HG03439 (cell line): Measurements from ENCODE around the gene COL24A1.
"Not testable (repeated sequence)": the region's sequence is repeated elsewhere in the genome, so short reads cannot be mapped to it uniquely, and the experiment has no call there.

Source experiments
- ATAC-seq: cut with Tn5 transposase; IDR thresholded peaks from one replicate; pipeline ENCODE4 v1.9.1; 2021; ENCODE audit warnings: mild to moderate bottlenecking, moderate library complexity; ENCODE audit not compliant: unreplicated experiment

COL24A1 gene

DNA sequence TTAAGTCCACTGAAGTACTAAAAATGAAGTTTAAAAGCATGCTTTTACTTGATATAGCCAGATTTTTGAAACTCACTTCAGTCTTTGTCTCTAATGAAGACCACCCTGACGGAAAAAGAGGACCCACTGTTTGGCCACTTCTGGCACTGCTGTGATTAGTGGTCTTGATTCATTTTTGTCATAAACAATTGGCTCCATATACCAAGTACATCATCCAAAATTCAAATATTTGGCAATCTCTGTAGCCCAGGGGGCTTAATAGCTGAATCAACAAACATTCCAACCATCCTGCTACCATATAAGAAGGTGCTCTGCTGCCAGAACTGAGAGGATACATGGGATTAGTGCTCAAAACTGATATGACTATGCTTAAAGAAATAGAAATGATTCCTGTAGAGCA is 156.0 kb downstream of the COL24A1 start:
- no peak for ATAC-seq

DNA sequence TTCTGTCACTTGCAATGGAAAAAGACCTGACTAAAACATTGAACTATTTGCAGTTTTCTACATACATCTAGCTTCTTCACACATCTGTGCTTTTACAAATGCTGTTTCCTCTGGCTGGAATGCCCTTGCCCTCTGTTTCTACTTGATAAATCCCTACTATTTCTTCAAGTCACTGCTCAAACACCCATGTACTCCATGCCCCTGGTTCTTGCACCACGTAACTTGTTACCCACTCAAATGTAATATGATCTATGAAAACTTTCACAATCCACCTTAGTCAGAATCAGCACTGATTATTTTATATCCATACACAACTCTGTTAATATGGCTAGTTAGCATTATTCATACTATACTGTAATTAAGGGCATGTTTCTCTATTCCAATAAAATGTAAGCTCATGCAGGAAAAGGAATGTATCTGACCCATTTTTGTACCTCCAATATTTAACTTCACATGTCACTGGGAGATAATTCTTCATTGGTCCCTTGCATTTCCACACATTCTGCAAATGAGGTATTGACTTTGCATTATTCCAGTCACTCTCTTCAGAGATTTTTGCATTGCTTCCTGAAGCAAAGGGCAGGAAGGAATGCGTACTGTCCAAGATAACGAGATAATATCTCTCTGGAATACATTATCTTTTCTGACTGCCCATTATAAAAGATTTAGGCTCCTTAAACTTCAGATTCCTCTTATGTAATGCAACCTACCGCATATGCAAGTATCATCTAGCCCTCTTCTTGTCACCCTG is 158.3 kb downstream of the COL24A1 start:
- no peak for ATAC-seq

DNA sequence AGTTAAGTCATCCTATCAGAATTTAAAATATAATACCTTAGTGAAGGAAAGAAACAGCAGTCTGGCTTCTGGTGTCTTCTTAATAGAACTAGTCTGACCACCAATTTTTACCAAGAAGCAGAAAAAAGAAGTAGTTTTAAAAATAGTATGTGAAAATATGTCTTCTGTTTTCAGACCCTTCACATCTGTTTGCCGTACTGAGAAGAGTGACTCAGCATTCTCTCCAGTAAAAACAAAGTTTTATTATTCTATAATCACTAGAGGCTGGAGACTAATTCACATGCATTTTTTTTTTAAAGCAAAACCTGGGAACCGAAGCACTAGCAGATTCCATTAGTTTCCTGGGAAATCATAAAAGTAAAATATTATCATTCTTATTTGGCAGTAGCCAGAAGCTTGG is 163.8 kb downstream of the COL24A1 start:
- ATAC-seq = peak; percentile 64

DNA sequence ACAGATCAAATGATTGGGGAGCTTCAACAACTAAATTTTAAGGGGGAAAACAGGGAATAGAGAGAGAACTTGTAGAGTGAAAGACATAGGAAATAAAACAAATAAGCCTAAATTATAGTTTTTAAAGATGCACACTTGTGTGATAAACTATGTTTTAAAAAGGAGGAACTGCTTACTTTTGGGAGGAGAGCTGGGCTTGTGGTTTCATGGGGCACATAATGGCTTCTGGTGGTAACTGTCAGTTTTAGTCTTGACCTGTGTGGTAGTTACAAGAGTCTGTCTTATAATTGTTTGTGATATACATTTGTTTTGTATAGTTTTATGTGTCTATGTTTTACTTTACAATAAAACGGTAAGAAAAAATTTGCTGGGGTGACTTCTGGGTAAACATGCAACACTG is 165.3 kb downstream of the COL24A1 start:
- no peak for ATAC-seq

DNA sequence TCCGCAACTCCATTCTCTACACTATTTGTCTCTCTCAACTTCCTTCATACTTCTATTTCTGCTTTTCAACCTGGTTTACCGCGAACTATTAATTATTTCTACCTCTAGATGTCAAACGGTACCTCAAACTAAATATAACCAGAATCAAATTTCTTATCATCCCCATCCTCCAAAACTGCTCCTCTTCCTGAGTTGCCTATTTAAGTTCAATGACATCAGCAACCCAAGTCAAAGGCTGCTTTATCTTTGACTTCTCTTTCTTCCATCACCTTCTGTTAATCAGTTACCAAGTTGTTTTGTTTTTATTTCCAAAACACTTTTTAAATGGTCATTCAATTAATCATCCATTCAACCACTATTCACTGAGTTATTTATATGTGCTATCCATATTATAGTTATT is 171.9 kb downstream of the COL24A1 start:
- no peak for ATAC-seq

DNA sequence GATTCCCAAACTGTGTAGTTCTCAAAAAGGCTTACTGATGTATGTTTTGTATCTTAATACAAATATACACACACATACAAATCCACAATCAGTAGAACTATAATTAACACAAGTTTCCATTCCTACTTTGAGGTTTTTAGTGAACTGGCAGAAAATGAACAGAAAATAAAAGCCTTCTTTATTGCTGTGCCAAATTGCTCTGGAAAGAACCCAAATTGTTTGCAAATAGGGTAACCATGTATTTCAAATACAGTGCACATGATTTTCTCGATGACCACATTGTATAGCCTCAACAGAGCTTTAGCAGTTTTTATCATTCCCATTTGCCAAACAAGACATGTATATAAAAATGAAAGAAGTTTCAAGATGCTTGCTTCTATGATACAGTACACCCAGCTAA is 173.3 kb downstream of the COL24A1 start:
- ATAC-seq = no peak

DNA sequence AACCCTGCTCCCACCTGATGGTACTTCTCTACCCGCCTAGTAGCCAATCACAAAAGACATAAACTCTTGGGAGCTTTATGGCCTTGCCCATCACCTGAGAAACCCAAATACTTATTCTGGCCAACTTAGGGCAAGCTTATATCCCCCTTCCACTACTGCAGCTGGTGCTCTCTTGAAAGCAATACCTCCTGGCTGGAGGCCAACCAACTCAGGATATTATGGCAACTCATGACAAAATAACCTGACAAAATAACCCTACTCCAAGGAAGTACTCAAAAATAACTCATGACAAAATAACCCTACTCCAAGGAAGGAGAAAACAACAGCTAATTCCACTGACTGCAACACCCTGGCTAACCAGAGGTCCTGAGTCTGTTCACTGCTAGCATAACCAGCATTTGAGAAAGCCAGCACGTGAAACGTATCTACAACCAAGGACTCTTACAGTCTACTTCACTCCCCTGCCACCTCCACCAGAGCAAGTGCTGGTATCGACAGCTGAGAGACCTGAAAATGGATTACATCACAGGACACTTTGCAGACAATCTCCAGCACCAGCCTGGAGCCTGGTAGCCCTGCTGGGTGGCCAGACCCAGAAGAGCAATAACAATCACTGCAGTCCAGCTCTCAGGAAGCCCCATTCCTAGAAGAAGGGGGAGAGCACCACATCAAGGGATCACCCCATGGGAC is 179.9 kb downstream of the COL24A1 start:
- no peak for ATAC-seq

DNA sequence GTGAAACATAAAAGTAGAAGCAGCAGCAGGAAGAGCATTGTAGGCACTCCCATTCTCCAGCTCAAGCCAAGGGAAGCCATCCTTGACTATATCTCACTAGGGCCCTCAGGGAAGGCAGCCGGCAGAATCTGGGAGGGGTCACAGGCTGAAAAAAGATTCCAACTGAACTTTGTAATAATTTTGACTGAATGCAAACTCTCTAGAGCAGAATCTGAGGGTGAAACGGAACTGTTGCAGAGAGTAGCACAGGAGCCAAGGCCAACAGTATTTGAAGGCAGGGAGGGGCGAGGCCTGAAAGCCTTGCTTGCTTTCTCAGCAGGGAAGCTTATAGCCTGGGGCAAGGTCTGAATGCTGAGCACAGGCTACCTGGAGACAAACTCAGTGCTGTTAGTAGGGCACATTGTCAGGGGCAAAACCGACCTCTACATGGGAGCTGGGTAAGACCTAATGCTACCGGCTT is 180.6 kb downstream of the COL24A1 start:
- ATAC-seq = no peak

DNA sequence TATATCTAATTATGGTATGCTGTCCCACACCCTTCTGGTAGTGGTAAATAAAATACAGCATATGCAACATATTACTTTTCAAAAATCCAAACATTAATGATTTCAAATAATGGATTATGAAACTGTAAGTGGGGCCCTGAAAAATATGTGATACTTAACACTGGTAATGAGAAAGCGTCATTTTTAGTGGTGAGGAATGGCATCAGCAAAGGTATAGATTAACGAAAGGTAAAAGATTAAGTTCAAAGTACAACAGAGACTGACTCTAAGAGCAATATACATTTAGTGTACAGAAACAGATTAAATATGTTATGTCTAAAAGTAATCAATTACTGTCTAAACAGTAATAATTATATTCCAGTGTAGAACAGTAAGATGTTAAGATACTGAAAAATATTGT is 194.1 kb downstream of the COL24A1 start:
- ATAC-seq = no peak

DNA sequence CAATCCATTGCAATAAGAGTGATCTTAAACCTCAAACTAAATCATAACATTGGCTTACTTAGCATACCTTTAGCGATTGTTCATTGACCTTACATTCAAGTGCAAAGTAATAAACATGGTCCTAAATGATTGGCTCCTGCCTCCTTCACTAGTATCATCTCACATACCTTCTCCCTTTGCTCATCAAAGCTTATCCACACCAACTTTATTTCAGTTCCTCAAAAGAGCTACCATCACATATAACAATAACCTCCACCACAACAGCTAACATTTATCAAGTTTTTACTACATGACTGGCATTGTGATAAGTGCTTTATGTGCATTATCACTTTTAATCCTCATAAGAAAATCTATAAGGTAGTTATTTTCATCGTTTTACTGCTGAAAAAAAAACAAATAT is 198.8 kb downstream of the COL24A1 start:
- no peak for ATAC-seq

DNA sequence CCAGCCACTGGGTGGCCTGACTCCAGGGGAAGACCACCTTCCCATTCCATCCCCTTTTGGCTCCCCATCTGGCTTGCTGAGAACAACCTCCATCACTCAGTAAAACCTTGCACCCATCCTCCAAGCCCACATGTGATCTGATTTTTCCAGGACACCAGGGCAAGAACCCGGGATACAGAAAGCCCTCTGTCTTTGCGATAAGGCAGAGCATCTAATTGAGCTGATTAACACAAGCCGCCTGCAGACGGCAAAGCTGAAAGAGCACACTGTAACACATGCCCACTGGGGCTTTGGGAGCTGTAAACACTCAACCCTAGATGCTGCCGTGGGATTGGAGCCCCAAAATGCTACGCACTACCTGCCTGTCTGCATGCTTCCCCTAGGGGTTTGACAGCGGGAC is 201.4 kb downstream of the COL24A1 start:
- not testable (repeated sequence) for ATAC-seq

DNA sequence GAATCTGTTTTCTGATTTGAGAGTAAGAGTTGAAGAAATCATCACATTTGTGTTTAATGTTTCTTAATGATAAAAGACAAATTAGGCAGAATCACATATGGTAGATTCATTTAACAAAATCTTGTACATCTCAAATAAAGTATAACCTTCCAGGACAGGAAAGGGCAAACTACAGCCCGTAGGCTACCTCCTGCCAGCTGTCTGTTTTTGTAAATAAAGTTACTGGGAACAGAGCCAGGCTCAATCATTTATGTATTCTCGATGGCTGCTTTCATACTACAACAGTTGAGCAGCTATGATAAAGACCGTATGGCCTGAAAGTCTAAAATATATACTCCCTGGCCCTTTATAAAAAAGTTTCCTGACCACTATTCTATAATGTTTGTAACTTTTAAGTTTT is 204.1 kb downstream of the COL24A1 start:
- no peak for ATAC-seq

DNA sequence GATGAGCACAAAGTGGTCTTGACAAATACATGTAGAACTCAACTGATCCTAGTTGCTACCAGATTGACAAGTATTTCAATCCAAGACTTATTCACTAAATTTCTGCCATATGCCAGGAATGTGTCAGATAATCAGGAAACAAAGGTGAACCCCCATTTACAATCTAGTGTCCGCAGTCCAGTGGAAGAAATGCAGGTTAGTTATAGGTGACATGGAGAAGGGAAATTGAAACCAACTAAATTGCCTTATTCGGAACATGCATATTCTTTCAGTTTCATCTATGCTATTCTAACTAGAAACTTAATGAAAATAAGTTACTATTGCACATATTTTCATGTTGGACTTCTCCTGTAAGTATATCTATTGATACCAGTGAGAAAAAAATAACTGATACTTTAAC is 209.4 kb downstream of the COL24A1 start:
- no peak for ATAC-seq

DNA sequence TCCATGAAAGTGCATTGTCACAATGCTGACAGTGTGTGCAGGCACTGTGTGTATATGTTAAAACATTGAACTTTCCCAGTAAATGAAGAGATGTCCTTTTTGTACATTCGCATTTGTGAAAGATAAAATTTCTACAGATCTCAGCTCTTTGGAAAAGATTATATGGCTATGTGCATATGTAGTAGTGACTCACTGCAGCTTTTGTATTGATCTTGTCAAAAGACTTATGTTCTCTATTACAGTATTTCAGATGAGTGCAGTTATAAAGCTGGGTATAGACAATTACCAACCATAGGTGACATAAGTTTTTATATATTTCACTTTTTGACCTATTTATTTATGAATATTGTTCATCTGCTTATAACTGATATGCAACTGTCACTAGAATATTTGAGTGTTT is 212.6 kb downstream of the COL24A1 start:
- no peak for ATAC-seq

DNA sequence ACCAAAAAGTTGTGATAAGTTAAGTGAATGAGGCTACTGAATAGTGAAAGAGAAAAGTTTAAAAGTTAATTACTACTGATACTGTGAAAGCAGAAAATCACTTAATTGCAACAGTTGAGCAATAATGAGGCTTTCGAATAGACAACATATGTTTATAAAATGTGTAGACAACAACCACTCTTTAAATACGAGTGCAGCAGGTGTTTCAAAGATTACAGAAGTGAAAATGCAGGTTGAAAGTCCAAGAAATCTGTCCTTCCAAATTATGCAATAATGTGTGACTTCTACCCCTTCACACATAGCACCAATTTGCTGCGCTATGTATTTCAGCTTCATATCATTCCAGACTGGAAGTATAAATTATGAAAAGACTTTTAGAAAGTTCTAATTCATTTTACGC is 213.0 kb downstream of the COL24A1 start:
- ATAC-seq = no peak

DNA sequence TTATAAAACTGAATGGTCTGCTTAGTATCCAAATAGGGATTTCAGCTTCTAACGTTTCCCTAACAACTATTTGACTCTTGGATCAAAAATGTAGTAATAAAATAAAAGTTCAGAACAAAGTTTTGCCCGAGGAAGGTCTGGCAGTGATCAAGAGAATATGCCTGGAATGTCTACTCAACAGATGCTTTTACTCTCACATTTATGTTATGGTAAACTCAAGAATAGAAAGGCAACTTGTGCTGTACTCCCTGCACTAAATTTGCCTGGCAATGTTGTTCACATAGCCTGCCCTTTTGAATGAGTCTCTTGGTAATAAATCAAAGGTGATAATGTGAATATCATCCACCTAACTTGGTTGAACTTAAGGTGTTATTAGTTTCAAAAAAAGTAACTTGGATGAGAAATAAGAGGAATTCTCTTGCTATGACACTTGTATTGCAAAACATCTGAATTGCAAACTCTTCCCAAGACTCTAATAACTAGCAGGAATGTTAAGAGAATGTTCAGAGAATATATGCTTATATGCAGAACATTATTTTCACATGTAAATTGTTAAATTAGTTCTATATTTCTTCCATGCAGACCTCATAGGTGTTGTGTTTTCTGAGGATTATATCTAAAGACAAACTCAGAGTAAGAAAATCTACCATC is 215.8 kb downstream of the COL24A1 start:
- ATAC-seq = no peak

DNA sequence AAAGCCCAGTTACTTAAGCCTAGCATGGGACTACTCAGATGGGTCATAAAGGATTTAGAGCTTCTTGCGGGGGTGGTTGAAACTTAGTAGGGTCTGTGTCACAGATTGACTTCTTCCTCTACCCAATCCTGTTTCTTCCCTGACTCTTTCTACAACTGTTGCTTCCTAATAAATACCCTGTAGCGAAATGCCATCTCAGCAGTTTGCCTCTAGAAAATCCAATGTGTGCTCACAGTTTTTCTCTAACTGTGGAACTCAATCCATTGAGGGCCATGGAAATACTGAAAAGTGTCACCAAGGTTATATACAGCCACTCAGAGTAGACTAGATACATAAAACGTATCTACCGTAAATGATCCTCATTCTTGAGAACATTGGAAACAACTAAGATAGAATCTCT is 217.7 kb downstream of the COL24A1 start:
- ATAC-seq = no peak

DNA sequence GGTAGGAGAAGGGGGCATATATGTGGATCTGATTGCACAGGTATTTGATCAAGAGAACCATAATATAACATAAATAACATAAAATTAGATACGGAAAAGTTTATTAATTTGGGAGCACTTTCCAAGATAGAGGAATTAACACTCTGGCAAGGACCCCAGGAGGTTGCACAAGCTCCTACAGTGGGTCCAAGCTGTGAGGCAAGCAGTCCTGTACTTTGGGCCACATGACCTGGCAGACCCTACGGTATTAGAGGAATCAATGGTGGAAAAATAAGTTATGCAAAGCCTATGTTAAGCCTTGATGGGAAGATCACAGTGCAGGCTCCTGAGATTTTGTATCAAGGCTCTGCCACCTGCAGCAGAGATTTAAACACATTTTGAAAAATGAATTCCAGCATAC is 220.1 kb downstream of the COL24A1 start:
- no peak for ATAC-seq

DNA sequence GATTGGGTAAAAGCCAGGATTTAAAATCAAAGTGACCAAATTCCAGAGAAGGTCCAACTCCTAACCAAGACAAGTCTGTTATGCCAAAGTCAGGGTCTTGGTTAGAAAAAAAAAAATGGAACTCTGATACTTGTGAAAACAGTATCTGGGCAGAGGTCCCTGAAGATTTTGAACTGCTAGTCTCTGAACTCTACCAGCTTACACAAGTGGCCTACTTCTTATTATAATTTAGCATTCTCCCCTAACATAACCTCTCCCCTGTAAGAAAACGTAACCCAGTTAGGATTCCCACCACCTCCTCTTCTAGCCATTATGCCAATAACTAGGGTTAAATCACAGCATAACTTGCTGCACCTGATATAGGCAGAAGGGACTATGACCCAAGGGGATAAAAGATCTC is 220.5 kb downstream of the COL24A1 start:
- no peak for ATAC-seq

DNA sequence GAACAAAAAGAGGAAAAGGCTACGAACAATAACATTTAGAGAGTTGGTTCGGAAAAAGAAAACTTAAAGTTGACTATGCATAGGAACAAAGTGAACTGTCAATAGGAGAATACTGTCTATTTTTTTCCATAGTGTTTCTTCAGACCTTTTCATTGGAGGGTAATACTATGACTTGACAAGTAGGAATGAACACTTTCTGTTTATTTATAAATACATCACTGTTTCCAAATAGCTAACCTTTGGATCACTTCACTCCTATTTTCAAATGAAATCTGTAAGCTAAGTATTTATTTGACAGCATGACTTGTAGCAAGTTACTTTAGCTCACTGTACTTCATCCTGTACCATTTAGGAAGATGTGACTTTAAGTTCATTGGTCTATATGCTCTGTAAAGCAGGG is 221.3 kb downstream of the COL24A1 start:
- no peak for ATAC-seq

DNA sequence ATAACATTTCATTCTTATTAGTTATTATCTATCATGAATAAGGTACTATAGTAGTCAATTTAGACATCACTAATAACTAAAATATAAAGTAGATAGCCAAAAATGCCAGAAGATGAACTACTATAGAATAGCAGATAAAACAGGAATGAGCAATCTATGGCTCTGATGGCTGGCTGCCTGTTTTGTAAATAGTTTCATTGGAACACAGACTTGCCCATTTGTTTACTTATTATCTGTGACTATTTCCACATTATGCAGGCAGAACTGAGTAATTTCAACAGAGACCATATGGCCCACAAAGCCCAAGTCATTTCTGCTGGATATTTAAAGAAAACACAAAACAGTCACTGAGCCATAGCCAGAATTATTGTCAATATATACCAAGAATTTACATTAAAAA is 222.1 kb downstream of the COL24A1 start:
- no peak for ATAC-seq

DNA sequence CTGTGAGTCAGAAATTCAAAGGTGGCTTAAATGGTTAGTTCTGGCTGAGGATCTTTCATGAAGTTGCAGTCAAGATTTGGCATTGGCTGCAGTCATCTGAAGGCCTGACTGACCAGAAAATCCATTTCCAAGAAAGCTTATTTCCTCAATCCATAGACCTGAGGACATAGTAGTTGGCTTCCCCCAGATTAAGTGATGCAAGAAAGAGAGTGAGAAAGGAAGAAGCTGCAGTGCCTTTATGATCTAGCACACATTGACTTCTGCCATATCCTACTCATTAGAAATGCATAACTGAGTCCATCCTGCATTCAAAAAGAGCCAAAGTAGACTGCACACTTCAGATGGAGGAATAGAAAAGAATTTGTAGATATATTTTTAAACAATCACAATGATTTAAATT is 222.6 kb downstream of the COL24A1 start:
- no peak for ATAC-seq
